ENCODE results near the gene GSE1. TPM values are rescaled to one million over a fixed set of nuclear protein-coding genes. Genes with fewer than 3 reads are reported as not detected.

The GSE1 gene
- polyA plus RNA-seq, 1 donor (not counting 4 experiments of a cell fraction or from before 2014, with no cell fraction given), result 5.0 TPM

- H3K27ac ChIP-seq (ENCODE audit: control insufficient read depth, insufficient read depth, low read length), result no peak overlapping the region
- no peaks in the 10 kb centered on the region for H3K9me1 ChIP-seq (ENCODE audit: control insufficient read depth, extremely low read depth, insufficient read depth, low read length)
- H3K9ac ChIP-seq (ENCODE audit: control insufficient read depth, extremely low read depth, insufficient read depth, low read length), result no peak overlapping the region
- no peak for TF ChIP-seq CTCF (optimal IDR thresholded peaks at IDR 0.05 in 1 of 3, IDR thresholded peaks at IDR 0.05 in 1 of 3, conservative IDR thresholded peaks at IDR 0.05 in 1 of 3; ENCODE audit: extremely low read depth in 1 of 3, insufficient read depth in 2 of 3, low read length in 3 of 3)
- TF ChIP-seq EZH2 (IDR thresholded peaks at IDR 0.05; ENCODE audit: low read length), result no peak
- H2AFZ ChIP-seq (ENCODE audit: control insufficient read depth, low read length), result no peak overlapping the region
- peaks cover 3 to 11% of the 10 kb centered on the region in 2 experiments for H3K36me3 ChIP-seq (ENCODE audit: control insufficient read depth in 2 of 2, extremely low read depth in 1 of 2, insufficient read depth in 2 of 2, low read length in 2 of 2)
- no peak for DNase-seq (ENCODE audit: low read depth, low spot score)
- no peak overlapping the region for H3K4me3 ChIP-seq (ENCODE audit: control insufficient read depth in 2 of 3, extremely low read depth in 1 of 3, insufficient read depth in 2 of 3, low read depth in 1 of 3, low read length in 3 of 3)
- H3K9me3 ChIP-seq (ENCODE audit: control insufficient read depth, low read depth, low read length), result no peaks in the 10 kb centered on the region
- dilution Hi-C loops (cut with MboI; ENCODE audit: extremely low pct_ligation_motif_present, low sequenced_read_pairs), result no loop called here
- H4K20me1 ChIP-seq (ENCODE audit: control insufficient read depth, extremely low read depth, insufficient read depth, low read length), result no peaks in the 10 kb centered on the region
- H3K4me2 ChIP-seq (ENCODE audit: control insufficient read depth, extremely low read depth, insufficient read depth, low read depth, low read length), result no peak overlapping the region
- no peaks in the 10 kb centered on the region for H3K27me3 ChIP-seq (ENCODE audit: control insufficient read depth, extremely low read depth, insufficient read depth, low read length)
- no peak for FAIRE-seq
- H3K79me2 ChIP-seq (ENCODE audit: control insufficient read depth, insufficient read depth, low read length), result no peaks in the 10 kb centered on the region
- no peaks in the 10 kb centered on the region for H3K4me1 ChIP-seq (ENCODE audit: control insufficient read depth, extremely low read depth, insufficient read depth, low read length)
These were observed 67.3 kb downstream of the GSE1 start for GRCh38 chr16:85680352-85680944.

- H3K4me2 ChIP-seq (ENCODE audit: control insufficient read depth, extremely low read depth, insufficient read depth, low read depth, low read length), result no peak overlapping the region
- no peaks in the 10 kb centered on the region for H4K20me1 ChIP-seq (ENCODE audit: control insufficient read depth, extremely low read depth, insufficient read depth, low read length)
- H3K36me3 ChIP-seq (ENCODE audit: control insufficient read depth in 2 of 2, extremely low read depth in 1 of 2, insufficient read depth in 2 of 2, low read length in 2 of 2), result peaks cover 3 to 11% of the 10 kb centered on the region in 2 experiments
- TF ChIP-seq EZH2 (IDR thresholded peaks at IDR 0.05; ENCODE audit: low read length), result no peak
- TF ChIP-seq CTCF (optimal IDR thresholded peaks at IDR 0.05 in 1 of 3, IDR thresholded peaks at IDR 0.05 in 1 of 3, conservative IDR thresholded peaks at IDR 0.05 in 1 of 3; ENCODE audit: extremely low read depth in 1 of 3, insufficient read depth in 2 of 3, low read length in 3 of 3), result no peak
- no peaks in the 10 kb centered on the region for H3K4me1 ChIP-seq (ENCODE audit: control insufficient read depth, extremely low read depth, insufficient read depth, low read length)
- dilution Hi-C loops (cut with MboI; ENCODE audit: extremely low pct_ligation_motif_present, low sequenced_read_pairs), result no loop called here
- H3K9me3 ChIP-seq (ENCODE audit: control insufficient read depth, low read depth, low read length), result no peaks in the 10 kb centered on the region
- H3K27me3 ChIP-seq (ENCODE audit: control insufficient read depth, extremely low read depth, insufficient read depth, low read length), result no peaks in the 10 kb centered on the region
- FAIRE-seq (no peak), DNase-seq (ENCODE audit: low read depth, low spot score) (no peak)
- H3K27ac ChIP-seq (ENCODE audit: control insufficient read depth, insufficient read depth, low read length), result no peak overlapping the region
- no peaks in the 10 kb centered on the region for H3K9me1 ChIP-seq (ENCODE audit: control insufficient read depth, extremely low read depth, insufficient read depth, low read length)
- no peaks in the 10 kb centered on the region for H3K79me2 ChIP-seq (ENCODE audit: control insufficient read depth, insufficient read depth, low read length)
- no peak overlapping the region for H3K4me3 ChIP-seq (ENCODE audit: control insufficient read depth in 2 of 3, extremely low read depth in 1 of 3, insufficient read depth in 2 of 3, low read depth in 1 of 3, low read length in 3 of 3)
- H2AFZ ChIP-seq (ENCODE audit: control insufficient read depth, low read length), result no peak overlapping the region
- no peak overlapping the region for H3K9ac ChIP-seq (ENCODE audit: control insufficient read depth, extremely low read depth, insufficient read depth, low read length)
These were observed 68.1 kb downstream of the GSE1 start for GRCh38 chr16:85681255-85681654.

Data from keratinocyte (primary cell).